GM12875 (cell line): ENCODE results near the gene PDILT.
A peak's percentile ranks its signal among the peaks of the same experiment; 100 is the strongest.

ENCODE experiments used
- H3K4me3 ChIP-seq: one replicate; pipeline ENCODE4 v1.5.1; 2011; ENCODE audit warnings: low read depth, low read length, control low read depth
- TF ChIP-seq, protein P1 (sequence below): IDR thresholded peaks from 2 replicates; pipeline ENCODE4 v1.5.1; 2011; ENCODE audit warnings: low read depth, mild to moderate bottlenecking, control low read depth, inconsistent platforms, low read length, moderate library complexity, borderline replicate concordance; ENCODE audit not compliant: insufficient read depth

Gene PDILT

GRCh38 chr16:20348365-20349185 lies 56.0 kb downstream of the PDILT start:
- TF ChIP-seq, protein P1, sequence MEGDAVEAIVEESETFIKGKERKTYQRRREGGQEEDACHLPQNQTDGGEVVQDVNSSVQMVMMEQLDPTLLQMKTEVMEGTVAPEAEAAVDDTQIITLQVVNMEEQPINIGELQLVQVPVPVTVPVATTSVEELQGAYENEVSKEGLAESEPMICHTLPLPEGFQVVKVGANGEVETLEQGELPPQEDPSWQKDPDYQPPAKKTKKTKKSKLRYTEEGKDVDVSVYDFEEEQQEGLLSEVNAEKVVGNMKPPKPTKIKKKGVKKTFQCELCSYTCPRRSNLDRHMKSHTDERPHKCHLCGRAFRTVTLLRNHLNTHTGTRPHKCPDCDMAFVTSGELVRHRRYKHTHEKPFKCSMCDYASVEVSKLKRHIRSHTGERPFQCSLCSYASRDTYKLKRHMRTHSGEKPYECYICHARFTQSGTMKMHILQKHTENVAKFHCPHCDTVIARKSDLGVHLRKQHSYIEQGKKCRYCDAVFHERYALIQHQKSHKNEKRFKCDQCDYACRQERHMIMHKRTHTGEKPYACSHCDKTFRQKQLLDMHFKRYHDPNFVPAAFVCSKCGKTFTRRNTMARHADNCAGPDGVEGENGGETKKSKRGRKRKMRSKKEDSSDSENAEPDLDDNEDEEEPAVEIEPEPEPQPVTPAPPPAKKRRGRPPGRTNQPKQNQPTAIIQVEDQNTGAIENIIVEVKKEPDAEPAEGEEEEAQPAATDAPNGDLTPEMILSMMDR = peak; percentile 16; the same call in 1 of the 2 replicates

DNA sequence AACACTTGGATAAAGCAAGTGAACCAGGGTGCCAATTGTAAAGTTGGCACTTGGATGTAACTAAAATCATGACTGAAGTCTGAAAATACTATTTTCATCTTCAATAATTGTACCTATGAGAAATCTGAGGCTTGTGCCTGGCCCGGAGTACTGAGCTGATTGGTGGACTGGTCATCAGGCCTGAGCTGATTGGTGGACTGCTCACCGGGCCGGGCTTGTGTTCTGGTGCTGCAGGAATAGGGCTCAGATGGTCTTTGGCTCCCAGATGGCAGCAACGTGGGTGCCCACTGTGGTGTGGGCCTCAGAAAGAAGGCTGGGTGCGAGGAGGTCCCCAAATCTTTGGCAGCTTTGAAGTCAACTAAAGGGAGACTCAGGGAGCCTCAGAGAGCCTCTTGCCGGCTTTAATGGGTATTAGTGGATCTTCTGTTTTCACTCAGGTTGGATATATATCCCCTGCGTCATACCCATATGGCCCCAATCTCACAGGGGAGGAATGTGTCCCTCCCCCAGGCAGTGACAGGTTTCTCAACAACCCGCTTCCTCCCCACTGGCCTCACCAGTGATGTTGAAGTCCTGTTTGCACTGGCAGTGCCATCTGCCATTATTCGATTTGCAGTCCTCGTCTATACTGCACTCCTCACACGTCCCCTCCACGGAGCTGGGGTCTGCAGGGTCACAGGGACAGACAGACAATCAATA lies 56.7 kb downstream of the PDILT start:
- H3K4me3 ChIP-seq = no peak overlapping the region
- TF ChIP-seq, protein P1 = no peak

More at GRCh38 chr16:20348365-20349185, 56.0 kb downstream of the PDILT start:
- H3K4me3 ChIP-seq = no peak overlapping the region

DNA sequence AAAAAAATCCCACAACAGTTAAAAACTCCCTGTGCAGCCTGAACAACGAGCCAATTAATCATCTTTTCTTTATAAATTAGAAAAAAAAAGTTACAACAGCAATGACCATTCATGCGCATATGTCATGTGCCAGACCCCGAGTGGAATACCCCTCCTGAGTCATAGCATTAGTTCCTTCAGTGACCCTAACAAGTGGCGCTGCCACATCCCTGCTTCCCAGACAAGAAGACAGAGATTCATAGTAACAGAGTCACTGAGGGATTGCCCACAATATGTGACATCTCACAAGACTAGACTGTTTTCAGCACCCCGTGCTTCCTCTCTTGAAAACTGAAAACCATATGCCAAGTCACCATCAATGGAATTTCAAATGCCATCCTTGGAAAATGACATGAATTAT lies 59.9 kb downstream of the PDILT start:
- H3K4me3 ChIP-seq = no peak overlapping the region
- TF ChIP-seq, protein P1 = no peak

- no peak overlapping the region for H3K4me3 ChIP-seq
- TF ChIP-seq, protein P1 = no peak
Measured at GRCh38 chr16:20339744-20340143, 64.8 kb downstream of the PDILT start.

DNA sequence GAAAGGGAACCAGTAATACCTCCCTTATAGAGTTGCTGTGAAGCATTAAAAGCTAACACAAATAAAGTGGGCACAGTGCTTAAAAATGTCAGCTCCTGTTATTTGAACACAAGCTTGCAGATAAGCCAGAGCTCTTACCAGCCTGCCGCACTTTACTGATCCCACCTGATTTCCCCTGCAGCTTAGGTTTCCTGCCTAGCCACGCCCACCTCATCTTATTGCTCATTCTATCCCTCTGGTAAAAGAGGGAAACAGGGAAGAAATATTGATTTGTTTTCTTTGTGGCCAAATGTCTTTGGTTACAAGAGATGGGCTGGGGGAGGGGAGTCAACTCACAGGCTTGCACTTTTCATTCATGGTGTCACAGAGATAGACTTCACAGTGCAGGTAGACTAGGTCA lies 67.6 kb downstream of the PDILT start:
- TF ChIP-seq, protein P1 = no peak
- H3K4me3 ChIP-seq = no peak overlapping the region

GRCh38 chr16:20334396-20334795 lies 70.1 kb downstream of the PDILT start:
- H3K4me3 ChIP-seq = no peak overlapping the region
- TF ChIP-seq, protein P1 = no peak
